Measurements from ENCODE around the gene PARD6G. TPM values are rescaled to one million over a fixed set of nuclear protein-coding genes. Genes with fewer than 3 reads are reported as not detected.

Gene PARD6G
- total and polyA plus RNA-seq, 2 of the 8 experiments (the other 6 are each of a cell fraction or from before 2014, with no cell fraction given): 11.3 to 17.9 TPM

- 67% methylated on average over 9 of the region's 10 CpGs; no CpG with 5 or more reads in 1 of the 2 experiments for WGBS, 2 experiments (ENCODE audit: extremely low coverage in 1 of 2, insufficient coverage in 1 of 2, insufficient read length in 1 of 2, insufficient replicate concordance in 2 of 2, low coverage in 1 of 2, low lambda C conversion rate in 2 of 2, missing lambda C conversion rate in 1 of 2)
- H3K18ac ChIP-seq (ENCODE audit: extremely low read depth, low read length): no peak overlapping the region
- no peak for TF ChIP-seq KDM4A (IDR thresholded peaks at IDR 0.05; ENCODE audit: low read depth, low read length, severe bottlenecking)
- TF ChIP-seq, protein P1, sequence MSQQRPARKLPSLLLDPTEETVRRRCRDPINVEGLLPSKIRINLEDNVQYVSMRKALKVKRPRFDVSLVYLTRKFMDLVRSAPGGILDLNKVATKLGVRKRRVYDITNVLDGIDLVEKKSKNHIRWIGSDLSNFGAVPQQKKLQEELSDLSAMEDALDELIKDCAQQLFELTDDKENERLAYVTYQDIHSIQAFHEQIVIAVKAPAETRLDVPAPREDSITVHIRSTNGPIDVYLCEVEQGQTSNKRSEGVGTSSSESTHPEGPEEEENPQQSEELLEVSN (IDR thresholded peaks at IDR 0.05): no peak
- TF ChIP-seq NANOG (IDR thresholded peaks at IDR 0.05; ENCODE audit: insufficient read depth, low read depth, low read length, poor library complexity, severe bottlenecking): no peak
- TF ChIP-seq ZNF274 (IDR thresholded peaks at IDR 0.05; ENCODE audit: borderline replicate concordance, extremely low read depth, low read length): no peak
- TF ChIP-seq RBBP5 (IDR thresholded peaks at IDR 0.05; ENCODE audit: borderline replicate concordance, low read depth, low read length): no peak
- no peak for TF ChIP-seq TAF7 (optimal IDR thresholded peaks at IDR 0.05; ENCODE audit: borderline replicate concordance, low read depth, low read length)
- TF ChIP-seq RFX5 (IDR thresholded peaks at IDR 0.05; ENCODE audit: borderline replicate concordance, low read depth, low read length): no peak
- TF ChIP-seq CTBP2 (IDR thresholded peaks at IDR 0.05; ENCODE audit: borderline replicate concordance, insufficient read depth, insufficient read length, low read length): no peak
- TF ChIP-seq YY1 (IDR thresholded peaks at IDR 0.05; ENCODE audit: low read depth, low read length): no peak
- TF ChIP-seq JUN (IDR thresholded peaks at IDR 0.05; ENCODE audit: low read depth, low read length): no peak
- TF ChIP-seq MAX (IDR thresholded peaks at IDR 0.05): no peak
- no peak for TF ChIP-seq SIX5 (IDR thresholded peaks at IDR 0.05; ENCODE audit: low read depth, low read length)
- TF ChIP-seq KDM5A (IDR thresholded peaks at IDR 0.05; ENCODE audit: low read length): no peak
Observed at GRCh38 chr18:80107426-80107825, 139.9 kb downstream of the PARD6G start.

More at GRCh38 chr18:80107426-80107825, 139.9 kb downstream of the PARD6G start:
- Histone ChIP-seq H3K27me3 (replicated peaks in 1 of 4; ENCODE audit: control insufficient read depth in 3 of 4, extremely low read depth in 1 of 4, insufficient read depth in 3 of 4, low read length in 3 of 4) (no peaks in the 10 kb centered on the region), H3K27ac (ENCODE audit: low read depth, low read length) (no peak overlapping the region), H4K5ac (ENCODE audit: insufficient read length, low read depth, low read length) (no peak overlapping the region), H4K20me1 (replicated peaks in 1 of 2; ENCODE audit: control insufficient read depth in 1 of 2, insufficient read depth in 2 of 2, low read length in 2 of 2) (peaks cover 3 to 10% of the 10 kb centered on the region in 2 experiments), H4K91ac (replicated peaks; ENCODE audit: insufficient read length, low read length) (no peak overlapping the region), H3K36me3 (ENCODE audit: control insufficient read depth in 2 of 4, insufficient read depth in 4 of 4, low read length in 3 of 4) (peaks cover 0 to 8% (median 0%) of the 10 kb centered on the region in 4 experiments; a peak in 2 of 8 replicates), H2BK12ac (ENCODE audit: low read depth, low read length) (no peak overlapping the region; the same call in 1 of the 2 replicates), H3K23me2 (ENCODE audit: low read depth, low read length) (peaks cover 4% of the 10 kb centered on the region; the same call in 1 of the 2 replicates), H2BK5ac (ENCODE audit: low read depth, low read length) (no peak overlapping the region), H4K8ac (ENCODE audit: extremely low read depth, insufficient read depth, low read length) (no peak overlapping the region), H2BK15ac (ENCODE audit: low read length) (no peak overlapping the region), H3K9ac (replicated peaks in 1 of 4; ENCODE audit: extremely low read depth in 1 of 4, low read depth in 3 of 4, low read length in 3 of 4) (no peak overlapping the region), H3K14ac (ENCODE audit: insufficient read length) (no peak overlapping the region), H3K4ac (replicated peaks; ENCODE audit: insufficient read length, low read depth, low read length) (no peak overlapping the region), H2AK5ac (ENCODE audit: low read depth, low read length) (no peak overlapping the region), H2BK20ac (ENCODE audit: low read length) (no peak overlapping the region), H3K79me1 (ENCODE audit: low read depth, low read length) (no peaks in the 10 kb centered on the region), H2BK120ac (replicated peaks; ENCODE audit: low read depth, low read length) (no peak overlapping the region), H3K4me2 (ENCODE audit: insufficient read depth in 1 of 2, low read depth in 2 of 2, low read length in 2 of 2) (no peak overlapping the region), H3K4me1 (replicated peaks in 1 of 4; ENCODE audit: control insufficient read depth in 3 of 4, insufficient read depth in 4 of 4, low read length in 3 of 4) (peaks cover 7 to 28% (median 25%) of the 10 kb centered on the region in 4 experiments), H3K79me2 (ENCODE audit: control insufficient read depth in 1 of 2, insufficient read depth in 2 of 2, low read length in 2 of 2) (peaks cover 16 to 28% of the 10 kb centered on the region in 2 experiments), H3K9me3 (ENCODE audit: insufficient read depth in 2 of 2, low read depth in 1 of 2, low read length in 1 of 2) (no peaks in the 10 kb centered on the region; a peak in 1 of 4 replicates), H3K23ac (ENCODE audit: insufficient read length) (no peak overlapping the region), H3K4me3 (ENCODE audit: extremely low read depth in 1 of 4, insufficient read depth in 2 of 4, low read depth in 3 of 4, low read length in 4 of 4) (no peak overlapping the region), H3K56ac (replicated peaks; ENCODE audit: insufficient read length, low read depth, low read length) (no peak overlapping the region), H2AFZ (ENCODE audit: low read length) (no peak overlapping the region)
- ChIA-PET POLR2A (ENCODE audit: partially characterized antibody) (no interaction called here), CTCF (ENCODE audit: partially characterized antibody) (no interaction called here)
- FAIRE-seq (no peak), DNase-seq (ENCODE audit: low read depth in 1 of 2, low spot score in 2 of 2) (no peak)

Measured in H1 (cell line).